Activated CD8-positive, alpha-beta memory T cell treated with anti-CD3 and anti-CD28 coated beads, Interleukin-2, amount 50 U/mL, for 24 hours (primary cell): ENCODE results near the gene CSTPP1.

ENCODE experiments used
- DNase-seq: peaks from one replicate; pipeline ENCODE4 v3.0.0-alpha.2; 2020; ENCODE audit errors: extremely low read depth

The CSTPP1 gene

DNA sequence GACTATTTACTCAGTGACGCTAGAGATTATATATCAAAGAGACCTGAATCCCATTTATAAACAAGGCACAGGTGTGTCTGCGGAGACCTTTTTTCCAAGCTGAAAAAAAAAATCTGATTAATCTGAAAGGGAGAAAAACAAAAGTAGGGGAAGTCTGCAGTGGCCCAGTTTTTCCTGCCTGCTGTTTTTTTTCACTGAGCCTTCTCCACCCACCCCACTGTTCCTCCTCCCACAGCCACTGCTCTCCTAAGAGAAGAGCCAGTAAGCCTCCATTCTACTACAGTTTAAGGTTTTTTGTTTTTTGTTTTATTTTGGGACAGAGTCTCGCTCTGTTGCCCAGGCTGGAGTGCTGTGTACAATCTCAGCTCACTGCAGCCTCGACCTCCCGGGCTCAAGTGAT lies 221.7 kb downstream of the CSTPP1 start:
- no peak for DNase-seq

DNA sequence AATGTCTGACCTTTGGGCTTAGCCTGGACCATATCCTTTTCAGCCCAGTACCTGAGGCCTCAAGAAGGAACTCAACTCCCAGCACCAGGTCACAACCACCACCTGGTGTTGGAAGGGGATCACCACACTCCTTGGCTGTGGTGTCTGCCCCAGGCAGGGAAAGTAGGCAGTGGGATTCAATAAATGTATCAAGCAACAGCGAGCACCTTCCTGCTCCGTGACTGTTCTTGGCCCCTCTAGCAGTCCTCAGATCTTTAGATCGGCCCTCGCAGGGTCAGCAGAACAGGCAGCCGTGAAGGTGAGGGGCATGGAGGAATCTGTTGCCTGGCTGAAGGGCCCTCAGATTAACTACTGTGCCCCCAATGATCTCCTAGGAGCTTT lies 224.2 kb downstream of the CSTPP1 start:
- no peak for DNase-seq

DNA sequence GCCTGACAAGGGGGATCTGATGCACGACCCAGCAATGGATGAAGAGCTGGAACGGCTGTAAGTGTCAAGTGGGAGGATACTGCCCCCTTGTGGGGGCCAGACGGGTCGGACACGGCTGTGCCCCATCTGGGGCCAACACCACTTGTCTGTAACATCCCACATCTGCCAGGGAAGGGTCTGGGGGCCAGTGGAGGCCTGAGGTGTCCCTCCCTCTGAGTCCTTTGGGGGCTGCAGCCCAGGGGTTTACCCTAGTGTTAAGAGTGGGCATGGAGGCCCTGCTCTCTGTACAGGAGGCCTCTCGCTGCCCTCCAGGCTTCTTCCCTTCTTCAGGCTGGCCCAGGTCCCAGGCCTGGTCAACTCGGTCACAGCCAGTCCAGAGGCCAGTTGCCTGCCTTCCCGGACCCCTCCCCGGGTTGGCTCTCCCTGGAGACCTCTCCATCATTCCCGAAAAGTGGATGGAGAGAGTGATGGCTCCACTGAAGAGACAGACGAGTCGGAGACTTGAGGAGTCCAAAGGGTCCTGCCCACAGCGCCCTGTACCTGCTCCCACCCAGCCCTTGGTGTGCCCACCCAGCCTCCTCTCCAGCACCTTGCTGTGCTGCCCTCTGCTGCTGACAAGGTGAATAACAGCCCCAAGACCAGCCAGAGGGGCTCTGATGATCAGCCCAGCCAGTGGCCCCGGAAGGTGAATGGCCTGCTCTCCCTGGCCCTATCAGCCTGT lies 224.7 kb downstream of the CSTPP1 start:
- no peak for DNase-seq

DNA sequence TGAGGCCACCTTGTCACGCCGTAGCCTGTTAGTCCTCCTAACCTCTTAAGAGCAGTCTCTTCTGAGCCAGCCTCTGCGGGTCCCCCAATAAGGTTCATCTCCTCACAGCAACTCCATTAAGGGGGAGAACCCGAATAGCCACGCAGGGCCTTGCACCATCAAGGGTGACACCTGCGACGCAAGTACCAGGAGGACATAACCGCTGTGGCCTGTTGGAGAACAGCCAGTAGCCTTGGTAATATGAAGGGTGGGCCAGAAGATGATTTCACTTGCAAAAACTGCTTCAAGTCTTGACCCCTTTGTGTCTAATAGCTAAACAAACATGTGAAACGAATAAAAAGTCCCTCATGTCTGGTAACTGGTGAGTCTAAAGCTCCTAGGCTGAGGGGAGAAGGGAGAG lies 225.3 kb downstream of the CSTPP1 start:
- DNase-seq = no peak

DNA sequence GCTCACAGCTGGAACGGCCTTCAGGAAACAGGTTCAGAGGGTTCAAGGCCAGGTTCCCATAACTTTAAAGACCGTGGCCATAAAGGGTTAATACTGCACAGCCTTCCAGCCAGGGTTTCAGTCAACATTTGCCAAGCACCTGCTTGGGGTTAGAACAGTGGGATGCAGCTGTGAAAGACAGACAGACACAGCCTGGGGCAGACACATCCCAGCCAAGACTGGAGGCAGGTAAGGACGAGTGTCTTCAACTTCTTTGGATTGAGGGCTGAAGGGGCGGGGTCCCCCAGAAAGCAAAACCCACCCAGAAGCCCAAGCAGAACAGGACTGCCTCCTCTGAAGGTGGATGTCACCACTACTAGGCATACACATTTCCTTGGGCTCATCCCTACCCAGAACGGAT lies 225.9 kb downstream of the CSTPP1 start:
- DNase-seq = no peak

DNA sequence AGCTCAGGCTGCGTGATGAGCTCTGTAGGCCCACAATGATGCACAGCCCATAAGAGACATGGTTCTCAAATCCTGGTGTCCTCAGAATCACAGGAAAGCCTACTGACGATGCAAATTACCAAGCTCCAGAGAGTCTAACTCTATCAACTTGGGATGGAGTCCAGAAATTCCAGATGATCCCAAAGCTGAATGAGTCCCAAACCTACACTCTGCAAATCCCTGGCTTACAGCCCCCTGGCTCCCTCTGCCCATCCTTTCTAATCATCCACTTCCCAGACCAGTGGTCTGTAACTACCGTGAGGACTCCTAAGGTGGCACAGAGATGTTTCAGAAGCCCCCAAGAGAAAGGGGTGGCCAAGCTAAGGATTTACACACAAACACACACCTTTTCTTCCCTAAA lies 226.6 kb downstream of the CSTPP1 start:
- DNase-seq = no peak

DNA sequence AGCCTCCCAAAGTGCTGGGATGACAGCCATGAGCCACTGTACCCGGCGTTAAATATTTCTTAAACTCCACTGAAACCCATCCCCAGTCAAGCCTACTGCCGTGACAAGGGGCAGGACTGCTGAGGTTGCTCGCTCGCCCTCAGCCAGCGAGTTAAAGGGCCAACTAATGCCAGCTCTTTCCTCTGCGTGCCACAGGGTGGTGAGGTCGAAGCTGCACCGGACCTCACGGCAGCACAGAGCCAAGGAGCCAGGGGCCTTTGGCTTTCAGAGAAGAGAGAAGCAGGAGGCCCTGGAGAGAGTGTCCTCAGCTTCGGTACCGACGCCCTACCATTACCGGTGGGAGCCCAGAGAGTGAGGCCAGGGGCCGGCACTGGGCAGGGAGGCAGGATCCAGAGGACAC lies 227.3 kb downstream of the CSTPP1 start:
- no peak for DNase-seq

DNA sequence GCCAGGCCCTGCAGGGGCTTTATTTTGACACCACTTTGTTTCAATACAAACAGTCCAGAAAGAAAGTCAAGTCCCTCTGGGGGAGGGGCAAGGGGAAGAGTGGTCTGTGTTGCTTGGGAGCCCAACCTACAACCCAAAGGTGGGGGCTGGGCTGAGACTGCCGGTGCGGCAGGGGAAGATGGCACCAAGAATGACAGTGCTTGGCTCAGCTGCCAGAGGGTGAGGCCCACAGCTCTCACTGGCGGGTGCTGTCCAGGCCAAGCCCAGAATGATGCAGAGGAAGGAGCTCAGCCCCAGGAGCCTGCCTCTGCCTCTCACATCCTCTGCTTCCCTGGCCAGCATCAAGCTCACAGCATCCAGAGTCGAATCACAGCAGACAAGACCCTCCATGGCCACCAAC lies 227.8 kb downstream of the CSTPP1 start:
- no peak for DNase-seq

DNA sequence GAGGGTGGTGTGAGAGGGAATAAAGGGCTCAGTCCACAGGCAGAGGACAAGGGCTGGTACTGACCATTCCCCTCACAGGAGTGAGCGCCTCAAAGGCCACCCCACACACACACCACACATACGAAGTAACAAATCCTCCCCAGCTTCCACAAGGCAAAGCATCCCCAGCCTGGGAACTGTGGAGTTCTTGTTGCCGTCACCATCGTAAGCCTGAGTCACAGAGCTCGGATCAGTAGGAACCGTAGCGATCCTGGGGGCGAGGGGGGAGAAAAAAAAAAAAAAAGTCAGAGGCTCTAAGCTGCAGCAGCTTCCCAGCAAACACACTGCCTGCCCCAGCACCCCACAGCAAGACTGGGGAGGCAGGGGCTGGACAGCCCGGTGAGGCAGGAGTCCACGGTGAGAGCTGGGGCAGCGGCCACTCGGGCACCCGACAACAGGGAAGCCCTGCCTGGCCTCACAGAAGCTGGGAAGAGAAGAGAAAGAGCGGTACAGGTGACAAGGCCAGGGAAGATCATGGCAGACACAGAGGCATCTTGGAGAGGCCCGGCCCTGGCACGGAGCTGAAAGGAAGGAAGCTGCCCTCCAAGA lies 228.8 kb downstream of the CSTPP1 start:
- no peak for DNase-seq

DNA sequence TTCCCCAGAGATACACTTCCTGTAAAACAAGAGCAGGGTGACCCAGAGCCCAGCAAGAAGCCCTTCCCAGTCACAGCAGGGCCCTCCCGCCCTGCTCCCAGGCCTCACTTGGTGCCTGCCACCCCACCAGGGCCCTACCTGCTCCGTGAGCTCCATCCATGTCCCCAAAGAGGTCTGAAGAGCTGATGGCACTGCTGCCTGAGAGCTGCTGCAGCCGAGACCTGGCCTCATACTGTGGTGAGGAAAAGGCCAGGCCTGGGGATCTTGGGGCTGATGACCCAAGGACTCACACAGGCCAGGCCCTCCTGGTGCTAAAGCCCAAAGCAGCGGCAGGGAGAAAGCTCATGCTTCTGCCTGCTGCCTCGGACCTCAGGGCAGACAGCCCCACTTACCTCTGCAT lies 229.8 kb downstream of the CSTPP1 start:
- DNase-seq = no peak

DNA sequence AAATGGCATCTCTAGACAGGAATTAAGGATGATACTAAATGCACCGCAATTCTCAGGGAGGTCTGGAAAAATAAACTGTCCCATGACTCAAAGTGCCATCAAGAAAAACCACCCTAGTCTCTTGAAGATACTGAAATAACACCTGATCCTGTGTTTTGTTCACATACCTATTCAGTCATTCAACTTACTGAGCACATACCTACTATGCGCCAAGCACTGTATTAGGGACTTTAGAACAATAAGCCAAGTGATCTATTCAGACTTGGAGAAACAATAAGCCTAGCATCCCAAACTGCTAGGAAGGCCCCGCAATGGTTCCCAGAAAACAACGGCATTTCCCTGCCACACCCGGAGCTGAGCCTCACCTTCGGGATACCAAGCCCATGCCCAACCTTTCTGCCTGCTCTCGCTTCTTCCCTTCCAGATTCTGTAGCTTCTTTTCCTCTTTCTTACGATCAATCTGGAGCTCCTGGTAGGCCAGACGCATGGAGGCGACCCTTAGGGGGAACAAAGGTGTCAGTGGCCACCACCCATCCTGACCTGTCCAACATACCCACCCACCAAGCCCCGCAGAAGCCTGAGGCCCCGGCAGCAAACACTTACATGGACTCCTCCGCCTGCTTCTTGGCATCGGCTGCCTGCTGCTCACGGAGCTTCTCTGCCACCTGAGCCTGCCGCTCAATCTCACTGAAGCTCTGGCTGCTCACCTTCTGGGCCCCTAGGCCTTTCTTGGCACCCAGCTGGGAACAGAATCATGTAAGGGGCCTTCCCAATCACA lies 234.7 kb downstream of the CSTPP1 start:
- no peak for DNase-seq

DNA sequence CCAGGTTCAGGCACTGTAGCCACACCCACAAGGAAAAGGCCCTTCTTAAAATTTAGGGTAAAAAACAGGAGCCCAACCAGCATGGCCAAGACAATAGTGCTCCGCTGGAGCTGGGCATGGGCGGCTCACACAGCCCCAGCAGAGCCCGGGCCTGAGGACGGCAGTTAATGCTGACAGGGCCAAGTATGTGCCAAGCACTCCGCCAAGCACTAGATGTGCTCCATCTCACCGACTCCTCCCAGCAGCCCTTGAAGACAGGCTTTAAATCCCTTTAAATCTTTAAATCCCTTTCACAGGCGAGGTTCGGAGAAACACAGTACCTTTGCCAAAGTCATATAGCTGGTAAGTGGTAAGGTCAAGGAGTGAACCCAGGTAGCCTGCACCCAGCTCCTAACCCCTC lies 235.3 kb downstream of the CSTPP1 start:
- no peak for DNase-seq

DNA sequence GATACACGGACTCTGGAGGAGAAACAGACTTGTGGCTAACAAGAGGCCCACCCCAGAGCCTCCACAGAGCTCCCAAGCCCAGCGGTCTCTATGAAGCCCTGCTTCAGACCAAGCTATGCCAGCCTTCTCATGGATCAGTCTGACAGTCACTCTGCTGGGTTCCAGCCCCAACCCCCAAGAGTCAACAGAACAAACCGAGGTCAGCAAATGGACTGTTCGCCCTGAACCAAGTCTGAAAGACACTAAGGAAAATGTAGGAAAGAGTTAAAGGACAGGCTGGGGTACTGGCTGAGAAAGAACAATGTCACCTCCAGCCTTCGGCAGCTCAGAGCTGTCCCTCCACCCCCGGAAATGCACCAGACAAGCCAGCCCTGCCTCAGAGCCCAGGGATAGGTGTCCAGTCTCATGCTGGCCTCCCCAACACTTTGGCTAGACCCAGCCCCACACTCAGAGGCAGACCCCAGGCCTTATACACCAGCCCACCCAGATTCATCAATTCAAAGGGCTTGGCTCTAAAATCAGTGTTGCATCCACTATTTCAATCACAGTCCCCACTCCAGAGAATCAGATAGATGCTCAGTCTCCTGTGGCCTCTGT lies 236.3 kb downstream of the CSTPP1 start:
- DNase-seq = no peak

DNA sequence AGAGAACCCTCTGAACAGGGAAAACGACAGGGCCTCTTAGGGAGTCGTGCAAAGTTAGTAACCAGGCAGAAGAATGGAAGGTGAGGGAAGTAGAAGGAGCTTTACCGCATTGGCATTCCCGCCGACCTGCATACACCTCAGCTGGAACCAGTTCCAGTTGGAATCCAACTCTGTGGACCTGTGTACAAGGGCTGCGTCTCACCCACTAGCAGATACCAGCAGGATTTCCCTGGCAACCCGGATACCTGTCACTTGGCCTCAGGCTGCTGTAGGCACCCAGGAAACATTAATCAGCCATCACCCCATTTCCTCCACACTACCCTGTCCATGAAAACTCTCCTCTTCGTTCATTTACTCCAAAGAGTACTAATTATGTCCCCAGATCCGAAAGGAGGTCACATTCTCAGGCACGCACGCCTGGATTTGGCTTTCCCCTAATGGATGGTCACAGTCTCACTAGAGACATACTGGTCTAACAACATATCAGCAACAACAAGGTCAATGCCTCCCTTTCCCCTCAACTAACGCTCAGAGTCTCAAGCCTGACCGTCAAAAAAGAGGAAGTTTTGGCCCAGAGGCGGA lies 239.3 kb downstream of the CSTPP1 start:
- no peak for DNase-seq

DNA sequence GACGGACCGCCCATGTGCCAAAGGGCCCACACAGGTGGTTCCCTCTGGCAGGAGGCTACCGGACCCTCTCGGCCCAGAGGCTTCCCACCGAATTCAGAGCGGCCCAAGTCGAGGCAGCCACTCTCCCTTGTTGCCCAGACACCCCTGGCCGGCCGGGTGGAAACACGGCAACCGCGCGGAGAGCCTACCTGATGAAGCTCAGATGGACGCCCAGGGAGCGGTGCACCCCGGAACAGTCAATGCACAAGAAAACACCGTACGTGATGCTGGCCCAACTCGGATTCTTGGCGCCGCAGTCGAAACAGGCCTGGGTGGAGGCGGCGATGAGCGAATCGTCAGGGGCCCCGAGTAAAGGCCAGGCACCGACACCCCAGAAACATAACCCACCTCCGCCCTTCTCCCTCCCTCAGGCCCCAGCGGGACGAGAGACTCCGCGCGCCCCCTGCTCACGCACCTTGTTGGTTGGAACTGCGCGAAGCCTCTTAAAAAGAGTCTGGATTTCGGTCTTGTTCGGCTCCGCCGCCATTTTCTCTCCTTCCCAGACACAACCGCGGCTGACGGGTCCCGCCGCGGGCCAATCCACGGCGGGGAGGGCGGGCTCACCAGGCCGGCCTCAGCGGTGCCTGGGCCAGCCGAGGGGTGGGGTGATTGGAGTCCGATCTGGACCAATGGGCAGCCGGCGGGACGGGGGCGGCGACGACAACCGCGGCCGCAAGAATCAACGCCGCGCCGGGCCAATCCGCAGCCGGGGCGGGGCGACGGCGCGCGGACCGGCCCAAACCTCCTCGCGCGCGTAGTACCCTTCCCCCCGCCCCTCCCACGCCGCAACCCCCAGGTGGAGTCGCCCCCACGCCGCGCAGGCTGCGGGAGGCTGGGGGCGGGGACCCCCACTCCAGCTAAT lies 240.0 kb downstream of the CSTPP1 start, which contains the start of gene ARFGAP2:
TSS of gene ARFGAP2 (minus strand) at position 552 of the 901 bp plus-strand sequence. CDS start at position 526, 26 bp downstream.
- peak; percentile 87 for DNase-seq

DNA sequence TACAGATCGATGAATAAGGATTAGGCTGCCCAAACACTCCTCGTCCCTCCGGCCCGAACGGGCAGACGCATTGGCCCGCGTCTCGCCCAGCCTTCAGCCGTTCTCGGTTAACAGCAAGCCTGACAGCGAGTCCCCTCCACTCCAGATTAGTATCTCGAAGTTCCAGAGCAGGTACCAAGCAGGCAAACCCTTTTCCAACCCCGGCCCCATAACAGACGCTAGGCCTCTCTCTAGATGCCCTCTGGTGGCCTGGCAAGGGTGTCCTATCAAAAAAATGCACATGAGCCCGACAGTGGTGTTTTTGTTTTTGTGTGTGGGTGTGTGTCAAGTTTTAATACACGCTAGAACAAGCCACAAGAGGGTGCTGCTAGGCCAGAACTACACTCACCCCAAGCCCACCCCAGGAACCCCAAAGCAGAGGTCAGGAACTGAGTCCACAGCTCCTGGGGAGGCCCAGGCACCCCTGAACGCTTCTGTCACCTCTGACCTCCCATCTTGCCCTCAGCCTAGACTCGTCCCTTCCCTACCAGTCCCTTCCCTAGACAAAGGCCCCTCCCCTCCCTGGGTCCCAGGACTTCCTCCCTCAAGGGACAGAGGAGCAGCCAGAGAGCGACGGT lies 240.8 kb downstream of the CSTPP1 start:
- DNase-seq = no peak

DNA sequence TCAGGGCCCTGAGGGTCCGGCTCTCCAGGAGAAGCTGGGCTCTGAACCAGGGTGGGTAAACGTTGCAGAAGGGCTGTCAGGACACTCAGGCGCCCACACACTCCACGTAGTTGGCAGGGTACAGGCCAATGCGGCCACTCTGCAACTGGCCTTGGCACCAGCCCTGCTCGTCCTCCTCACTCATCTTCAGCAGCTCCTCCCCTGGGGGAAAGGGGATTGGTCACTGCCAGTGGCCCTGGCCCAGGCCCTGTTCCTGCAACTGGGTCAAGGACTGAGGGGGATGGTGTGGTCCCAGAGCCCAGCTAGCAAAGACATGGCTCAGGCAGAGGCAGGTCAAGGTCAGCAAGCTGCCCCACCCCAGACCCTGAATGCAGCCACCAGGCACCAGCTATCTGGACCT lies 241.3 kb downstream of the CSTPP1 start:
- DNase-seq = no peak

DNA sequence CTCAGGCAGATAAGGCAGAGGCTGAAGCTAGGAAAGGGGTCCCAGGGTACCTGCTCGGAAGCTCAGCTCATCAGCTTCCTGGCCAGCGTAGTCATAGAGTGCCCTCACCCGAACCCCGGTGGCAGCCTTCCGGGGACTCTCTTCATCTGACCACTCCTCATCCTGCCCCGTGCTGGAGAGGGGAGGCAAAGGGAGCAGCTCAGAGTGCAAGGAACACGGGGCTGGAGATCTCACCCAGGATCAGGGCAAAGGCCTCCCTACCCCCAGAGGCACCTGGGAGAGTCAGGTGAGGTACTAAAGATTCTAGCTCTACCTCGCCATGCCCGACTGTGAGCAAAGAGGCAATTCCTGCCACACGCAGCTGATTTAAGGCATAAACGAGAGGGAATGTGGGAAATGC lies 241.8 kb downstream of the CSTPP1 start:
- DNase-seq = no peak

DNA sequence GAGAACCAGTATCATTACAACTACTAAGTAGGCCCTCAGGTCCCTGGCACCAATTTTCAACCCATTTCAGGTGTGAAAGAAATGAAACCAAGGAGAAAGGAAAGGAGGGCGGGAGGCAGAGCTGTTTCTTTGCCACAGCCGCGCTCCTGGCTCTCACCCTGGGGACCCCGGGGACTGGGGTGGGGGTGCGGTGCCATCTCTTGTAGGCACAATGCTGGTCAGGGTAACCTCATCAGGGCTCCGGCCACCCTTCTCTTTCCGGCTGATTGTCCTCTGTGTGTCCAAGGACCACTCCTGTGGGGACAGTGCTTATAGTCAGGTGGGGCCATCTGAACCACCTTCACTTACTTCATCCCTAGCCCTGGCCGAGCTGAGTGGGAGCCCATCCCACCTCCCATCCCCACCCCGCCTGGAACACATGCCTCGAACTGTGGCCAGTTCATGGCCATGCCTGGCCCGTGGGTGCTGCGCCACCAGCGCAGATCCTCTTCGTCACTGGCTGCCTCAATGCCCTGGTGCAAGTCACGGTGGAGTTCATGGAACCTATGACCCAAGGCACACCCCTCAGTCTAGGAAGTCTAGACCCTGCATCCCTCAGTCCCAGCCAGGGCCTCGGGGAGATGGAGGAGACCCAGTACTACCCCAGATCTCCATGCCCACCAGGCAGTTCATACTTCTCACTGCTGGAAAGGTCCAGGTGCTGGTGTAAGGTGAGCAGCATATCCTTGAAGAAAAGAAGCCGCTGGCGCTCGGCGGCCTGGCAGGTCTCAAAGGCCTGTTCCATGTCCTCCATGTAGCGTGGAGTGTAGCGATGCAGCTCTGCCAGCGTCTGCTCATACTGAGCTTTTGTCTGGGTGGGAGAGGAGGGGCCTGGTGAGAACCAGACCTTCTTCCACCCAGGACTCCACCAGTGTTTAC lies 242.4 kb downstream of the CSTPP1 start:
- DNase-seq = no peak

DNA sequence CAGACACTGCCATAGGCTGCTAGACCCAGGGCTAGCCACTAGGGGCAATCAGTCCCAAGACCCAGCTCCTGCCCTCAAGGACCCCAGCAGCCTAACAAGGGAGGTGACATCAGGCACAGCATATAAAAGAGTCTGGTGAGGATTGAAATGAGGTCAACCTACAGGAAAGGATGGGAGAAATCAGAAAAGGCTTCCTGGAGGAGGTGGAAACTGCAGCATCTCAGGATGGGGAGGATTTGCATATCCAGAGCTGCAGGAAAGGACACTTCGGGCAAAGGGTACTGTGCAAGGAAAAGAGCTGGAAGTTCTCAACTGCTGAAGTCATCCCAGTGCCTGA lies 243.1 kb downstream of the CSTPP1 start:
- no peak for DNase-seq
